ENCODE results near the gene PFN4.

The PFN4 gene

DNA sequence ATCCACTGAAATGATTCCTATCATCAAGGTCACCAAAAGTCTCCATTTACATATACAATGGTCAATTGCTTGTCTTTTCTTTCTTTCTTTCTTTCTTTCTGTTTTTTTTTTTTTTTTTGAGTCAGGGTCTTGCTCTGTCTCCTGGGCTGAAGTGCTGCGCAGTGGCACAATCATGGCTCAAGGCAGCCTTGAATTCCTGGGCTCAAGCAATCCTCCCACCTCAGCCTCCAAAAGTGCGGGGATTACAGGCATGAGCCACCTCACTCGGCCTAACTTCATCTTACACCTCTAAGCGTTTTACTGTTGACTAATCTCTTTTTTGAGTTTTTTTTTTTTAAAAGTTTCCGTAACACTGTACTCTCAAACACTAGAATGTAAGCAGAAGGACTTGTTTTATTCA, 47.9 kb downstream of the PFN4 start:
- Histone ChIP-seq H2AK5ac (ENCODE audit: low read length, severe bottlenecking) (no peak overlapping the region), H3K9ac (ENCODE audit: low read length) (peak overlapping the region; percentile 92), H3K79me1 (replicated peaks; ENCODE audit: low read length, poor library complexity, severe bottlenecking) (peaks cover 14% of the 10 kb centered on the region), H4K91ac (ENCODE audit: low read length) (no peak overlapping the region), H2BK5ac (ENCODE audit: low read depth, low read length, poor library complexity, severe bottlenecking) (no peak overlapping the region), H2AFZ (ENCODE audit: low read depth, low read length) (no peak overlapping the region), H3K9me3 (ENCODE audit: control insufficient read depth, low read length) (no peaks in the 10 kb centered on the region), H3K36me3 (ENCODE audit: control insufficient read depth in 1 of 2, insufficient read depth in 2 of 2, low read depth in 1 of 2, low read length in 2 of 2) (peaks cover 16 to 51% of the 10 kb centered on the region in 2 experiments), H2BK120ac (ENCODE audit: low read depth, low read length) (no peak overlapping the region), H4K8ac (ENCODE audit: low read length) (no peak overlapping the region), H3K27me3 (ENCODE audit: control insufficient read depth in 1 of 2, insufficient read depth in 1 of 2, low read length in 2 of 2) (no peaks in the 10 kb centered on the region), H3K27ac (ENCODE audit: low read length, poor library complexity, severe bottlenecking) (no peak overlapping the region), H3K4ac (ENCODE audit: low read depth in 1 of 2, low read length in 2 of 2) (no peak overlapping the region), H3K18ac (ENCODE audit: low read depth in 1 of 2, low read length in 2 of 2) (no peak overlapping the region), H3K4me2 (ENCODE audit: low read length, poor library complexity, severe bottlenecking) (peak overlapping the region; percentile 39), H2BK15ac (ENCODE audit: low read depth, poor library complexity, severe bottlenecking) (no peak overlapping the region), H3K4me3 (ENCODE audit: insufficient read depth in 1 of 2, low read depth in 1 of 2, low read length in 2 of 2) (peak overlapping the region in 1 of 2 experiments; percentile 94), H3K23ac (ENCODE audit: low read length in 2 of 2) (no peak overlapping the region), H3K14ac (ENCODE audit: low read length in 2 of 2) (no peak overlapping the region), H2BK12ac (ENCODE audit: low read length in 2 of 2) (no peak overlapping the region), H3K4me1 (ENCODE audit: control insufficient read depth, insufficient read depth, low read depth, low read length) (peaks cover 11% of the 10 kb centered on the region)
- no peak for DNase-seq
- WGBS = 87% methylated on average over 3 of the region's 5 CpGs

- Histone ChIP-seq H3K27me3 (ENCODE audit: control insufficient read depth in 1 of 2, insufficient read depth in 1 of 2, low read length in 2 of 2) (no peaks in the 10 kb centered on the region), H3K4me2 (ENCODE audit: low read length, poor library complexity, severe bottlenecking) (no peak overlapping the region), H3K9me3 (ENCODE audit: control insufficient read depth, low read length) (no peaks in the 10 kb centered on the region), H2BK15ac (ENCODE audit: low read depth, poor library complexity, severe bottlenecking) (no peak overlapping the region), H2BK12ac (ENCODE audit: low read length in 2 of 2) (no peak overlapping the region), H3K4ac (ENCODE audit: low read depth in 1 of 2, low read length in 2 of 2) (no peak overlapping the region), H3K79me1 (replicated peaks; ENCODE audit: low read length, poor library complexity, severe bottlenecking) (peaks cover 17% of the 10 kb centered on the region), H3K4me3 (ENCODE audit: insufficient read depth in 1 of 2, low read depth in 1 of 2, low read length in 2 of 2) (no peak overlapping the region), H2AK5ac (ENCODE audit: low read length, severe bottlenecking) (no peak overlapping the region), H3K27ac (ENCODE audit: low read length, poor library complexity, severe bottlenecking) (no peak overlapping the region), H3K36me3 (ENCODE audit: control insufficient read depth in 1 of 2, insufficient read depth in 2 of 2, low read depth in 1 of 2, low read length in 2 of 2) (peaks cover 24 to 51% of the 10 kb centered on the region in 2 experiments), H2BK120ac (ENCODE audit: low read depth, low read length) (no peak overlapping the region), H4K8ac (ENCODE audit: low read length) (no peak overlapping the region), H3K23ac (ENCODE audit: low read length in 2 of 2) (no peak overlapping the region), H3K18ac (ENCODE audit: low read depth in 1 of 2, low read length in 2 of 2) (no peak overlapping the region), H2BK5ac (ENCODE audit: low read depth, low read length, poor library complexity, severe bottlenecking) (no peak overlapping the region), H3K9ac (ENCODE audit: low read length) (no peak overlapping the region), H4K91ac (ENCODE audit: low read length) (no peak overlapping the region), H2AFZ (ENCODE audit: low read depth, low read length) (no peak overlapping the region), H3K4me1 (ENCODE audit: control insufficient read depth, insufficient read depth, low read depth, low read length) (peaks cover 11% of the 10 kb centered on the region), H3K14ac (ENCODE audit: low read length in 2 of 2) (no peak overlapping the region)
- no peak for DNase-seq
- WGBS = 100% methylated on average over 2 of the region's 6 CpGs
Observed at GRCh38 chr2:24073816-24074215, 49.3 kb downstream of the PFN4 start.

DNA sequence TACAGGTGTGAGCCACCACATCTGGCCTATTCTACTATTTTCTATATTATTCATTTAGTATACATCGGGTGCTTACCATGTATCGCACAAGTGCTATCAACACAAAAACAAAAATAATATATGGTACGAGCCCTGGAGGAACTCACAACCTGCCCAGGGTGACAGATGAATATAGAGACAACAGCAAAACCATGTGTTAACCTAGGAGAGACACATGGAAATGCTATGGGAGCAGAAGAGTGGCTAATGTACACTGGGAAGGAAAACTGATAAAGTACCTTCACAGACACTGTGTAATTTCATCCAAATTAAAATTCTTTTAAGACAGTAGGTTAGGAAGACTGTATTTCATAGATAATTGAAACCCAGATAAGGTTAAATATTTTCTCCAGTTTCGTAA, 50.9 kb downstream of the PFN4 start:
- H3K27ac ChIP-seq (ENCODE audit: low read length, poor library complexity, severe bottlenecking) = no peak overlapping the region
- no peaks in the 10 kb centered on the region for H3K27me3 ChIP-seq (ENCODE audit: control insufficient read depth in 1 of 2, insufficient read depth in 1 of 2, low read length in 2 of 2)
- no peak overlapping the region for H2BK5ac ChIP-seq (ENCODE audit: low read depth, low read length, poor library complexity, severe bottlenecking)
- H2BK120ac ChIP-seq (ENCODE audit: low read depth, low read length) = no peak overlapping the region
- 96% methylated on average over 4 of the region's 4 CpGs for WGBS
- H3K14ac ChIP-seq (ENCODE audit: low read length in 2 of 2) = no peak overlapping the region
- H2AK5ac ChIP-seq (ENCODE audit: low read length, severe bottlenecking) = no peak overlapping the region
- no peak overlapping the region for H3K4me3 ChIP-seq (ENCODE audit: insufficient read depth in 1 of 2, low read depth in 1 of 2, low read length in 2 of 2)
- no peak overlapping the region for H4K91ac ChIP-seq (ENCODE audit: low read length)
- no peak overlapping the region for H2AFZ ChIP-seq (ENCODE audit: low read depth, low read length)
- H4K8ac ChIP-seq (ENCODE audit: low read length) = no peak overlapping the region
- no peak overlapping the region for H3K4me2 ChIP-seq (ENCODE audit: low read length, poor library complexity, severe bottlenecking)
- H3K23ac ChIP-seq (ENCODE audit: low read length in 2 of 2) = no peak overlapping the region
- no peak overlapping the region for H2BK12ac ChIP-seq (ENCODE audit: low read length in 2 of 2)
- peaks cover 17% of the 10 kb centered on the region for H3K79me1 ChIP-seq (replicated peaks; ENCODE audit: low read length, poor library complexity, severe bottlenecking)
- peaks cover 26 to 59% of the 10 kb centered on the region in 2 experiments for H3K36me3 ChIP-seq (ENCODE audit: control insufficient read depth in 1 of 2, insufficient read depth in 2 of 2, low read depth in 1 of 2, low read length in 2 of 2)
- H3K4me1 ChIP-seq (ENCODE audit: control insufficient read depth, insufficient read depth, low read depth, low read length) = peaks cover 8% of the 10 kb centered on the region
- no peak for DNase-seq
- H3K9me3 ChIP-seq (ENCODE audit: control insufficient read depth, low read length) = no peaks in the 10 kb centered on the region
- no peak overlapping the region for H3K4ac ChIP-seq (ENCODE audit: low read depth in 1 of 2, low read length in 2 of 2)
- no peak overlapping the region for H3K9ac ChIP-seq (ENCODE audit: low read length)
- no peak overlapping the region for H2BK15ac ChIP-seq (ENCODE audit: low read depth, poor library complexity, severe bottlenecking)
- H3K18ac ChIP-seq (ENCODE audit: low read depth in 1 of 2, low read length in 2 of 2) = no peak overlapping the region

DNA sequence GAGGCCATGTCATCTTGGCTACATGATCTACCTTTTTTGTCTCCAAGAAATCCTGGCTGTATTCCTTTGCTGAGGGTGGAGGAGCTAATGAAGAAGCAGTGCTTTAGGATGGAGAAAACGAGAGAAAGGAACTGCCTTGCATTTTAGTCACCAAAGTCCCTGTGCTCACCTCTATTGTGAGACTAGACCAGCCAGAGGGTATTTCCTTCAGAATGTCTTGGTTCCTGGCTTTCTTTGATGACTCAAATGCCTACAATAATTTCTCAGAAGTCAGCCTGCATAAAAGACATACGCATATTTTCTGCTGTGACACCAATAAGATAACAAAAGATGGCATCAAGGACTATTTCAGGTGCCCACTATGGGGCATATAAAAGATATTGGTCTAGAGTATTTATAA, 57.8 kb downstream of the PFN4 start:
- peaks cover 6% of the 10 kb centered on the region for H3K79me1 ChIP-seq (replicated peaks; ENCODE audit: low read length, poor library complexity, severe bottlenecking)
- H2AFZ ChIP-seq (ENCODE audit: low read depth, low read length) = no peak overlapping the region
- no peak overlapping the region for H3K18ac ChIP-seq (ENCODE audit: low read depth in 1 of 2, low read length in 2 of 2)
- H3K14ac ChIP-seq (ENCODE audit: low read length in 2 of 2) = no peak overlapping the region
- H3K4me3 ChIP-seq (ENCODE audit: insufficient read depth in 1 of 2, low read depth in 1 of 2, low read length in 2 of 2) = no peak overlapping the region
- WGBS = 100% methylated on average over 1 of the region's 2 CpGs
- no peaks in the 10 kb centered on the region for H3K9me3 ChIP-seq (ENCODE audit: control insufficient read depth, low read length)
- H2BK12ac ChIP-seq (ENCODE audit: low read length in 2 of 2) = no peak overlapping the region
- H3K4ac ChIP-seq (ENCODE audit: low read depth in 1 of 2, low read length in 2 of 2) = no peak overlapping the region
- H3K27ac ChIP-seq (ENCODE audit: low read length, poor library complexity, severe bottlenecking) = no peak overlapping the region
- no peak overlapping the region for H2BK15ac ChIP-seq (ENCODE audit: low read depth, poor library complexity, severe bottlenecking)
- H4K91ac ChIP-seq (ENCODE audit: low read length) = no peak overlapping the region
- H3K27me3 ChIP-seq (ENCODE audit: control insufficient read depth in 1 of 2, insufficient read depth in 1 of 2, low read length in 2 of 2) = no peaks in the 10 kb centered on the region
- no peak overlapping the region for H3K4me2 ChIP-seq (ENCODE audit: low read length, poor library complexity, severe bottlenecking)
- H3K36me3 ChIP-seq (ENCODE audit: control insufficient read depth in 1 of 2, insufficient read depth in 2 of 2, low read depth in 1 of 2, low read length in 2 of 2) = peaks cover 25 to 55% of the 10 kb centered on the region in 2 experiments
- DNase-seq = no peak
- no peak overlapping the region for H2BK120ac ChIP-seq (ENCODE audit: low read depth, low read length)
- no peak overlapping the region for H3K23ac ChIP-seq (ENCODE audit: low read length in 2 of 2)
- no peak overlapping the region for H4K8ac ChIP-seq (ENCODE audit: low read length)
- H2AK5ac ChIP-seq (ENCODE audit: low read length, severe bottlenecking) = no peak overlapping the region
- no peak overlapping the region for H2BK5ac ChIP-seq (ENCODE audit: low read depth, low read length, poor library complexity, severe bottlenecking)
- no peak overlapping the region for H3K9ac ChIP-seq (ENCODE audit: low read length)
- no peaks in the 10 kb centered on the region for H3K4me1 ChIP-seq (ENCODE audit: control insufficient read depth, insufficient read depth, low read depth, low read length)

Data from mesenchymal stem cell (in vitro differentiated cells and primary cell).